ENCODE data around the gene GPR78. TPM values are rescaled to one million over a fixed set of nuclear protein-coding genes. Genes with fewer than 3 reads are reported as not detected.

Gene GPR78
- total and polyA plus RNA-seq, 2 of the 8 experiments (the other 6 are each of a cell fraction or from before 2014, with no cell fraction given): 1.0 to 3.0 TPM

GRCh38 chr4:8534129-8534528 is 46.1 kb upstream of the GPR78 start:
- Histone ChIP-seq H3K9me3 (ENCODE audit: insufficient read depth in 2 of 2, low read depth in 1 of 2, low read length in 1 of 2) (peaks cover 5 to 22% of the 10 kb centered on the region in 2 experiments), H3K4me2 (ENCODE audit: insufficient read depth in 1 of 2, low read depth in 2 of 2, low read length in 2 of 2) (peak overlapping the region; percentile 62 to 66), H3K4ac (replicated peaks; ENCODE audit: insufficient read length, low read depth, low read length) (peak overlapping the region; percentile 83), H4K5ac (ENCODE audit: insufficient read length, low read depth, low read length) (peak overlapping the region; percentile 85), H2BK20ac (ENCODE audit: low read length) (peak overlapping the region; percentile 100), H2AFZ (ENCODE audit: low read length) (no peak overlapping the region), H3K79me2 (ENCODE audit: control insufficient read depth in 1 of 2, insufficient read depth in 2 of 2, low read length in 2 of 2) (no peaks in the 10 kb centered on the region), H3K4me1 (replicated peaks in 1 of 4; ENCODE audit: control insufficient read depth in 3 of 4, insufficient read depth in 4 of 4, low read length in 3 of 4) (peaks cover 4 to 20% (median 16%) of the 10 kb centered on the region in 4 experiments), H2BK15ac (ENCODE audit: low read length) (no peak overlapping the region; the same call in 1 of the 2 replicates), H2BK120ac (replicated peaks; ENCODE audit: low read depth, low read length) (peak overlapping the region; percentile 98), H3K9ac (replicated peaks in 1 of 4; ENCODE audit: extremely low read depth in 1 of 4, low read depth in 3 of 4, low read length in 3 of 4) (peak overlapping the region in 2 of 4 experiments; percentile 78 to 79; a peak in 5 of 7 replicates), H3K36me3 (ENCODE audit: control insufficient read depth in 2 of 4, insufficient read depth in 4 of 4, low read length in 3 of 4) (no peaks in the 10 kb centered on the region), H3K23me2 (ENCODE audit: low read depth, low read length) (no peaks in the 10 kb centered on the region), H3K23ac (ENCODE audit: insufficient read length) (no peak overlapping the region), H3K14ac (ENCODE audit: insufficient read length) (peak overlapping the region; percentile 16), H4K8ac (ENCODE audit: extremely low read depth, insufficient read depth, low read length) (peak overlapping the region; percentile 88; the same call in 1 of the 2 replicates), H2AK5ac (ENCODE audit: low read depth, low read length) (peak overlapping the region; percentile 92; the same call in 1 of the 2 replicates), H3K56ac (replicated peaks; ENCODE audit: insufficient read length, low read depth, low read length) (peak overlapping the region; percentile 75), H3K4me3 (ENCODE audit: extremely low read depth in 1 of 4, insufficient read depth in 2 of 4, low read depth in 3 of 4, low read length in 4 of 4) (peak overlapping the region in 3 of 4 experiments; percentile 15 to 35 (median 34); a peak in 4 of 8 replicates), H3K27me3 (replicated peaks in 1 of 4; ENCODE audit: control insufficient read depth in 3 of 4, extremely low read depth in 1 of 4, insufficient read depth in 3 of 4, low read length in 3 of 4) (no peaks in the 10 kb centered on the region; a peak in 1 of 7 replicates), H2BK5ac (ENCODE audit: low read depth, low read length) (peak overlapping the region; percentile 98), H4K91ac (replicated peaks; ENCODE audit: insufficient read length, low read length) (peak overlapping the region; percentile 97), H3K79me1 (ENCODE audit: low read depth, low read length) (no peaks in the 10 kb centered on the region), H3K27ac (ENCODE audit: low read depth, low read length) (peak overlapping the region; percentile 98), H2BK12ac (ENCODE audit: low read depth, low read length) (peak overlapping the region; percentile 97), H4K20me1 (replicated peaks in 1 of 2; ENCODE audit: control insufficient read depth in 1 of 2, insufficient read depth in 2 of 2, low read length in 2 of 2) (no peaks in the 10 kb centered on the region), H3K18ac (ENCODE audit: extremely low read depth, low read length) (peak overlapping the region; percentile 98)
- WGBS, 2 experiments (ENCODE audit: extremely low coverage in 1 of 2, insufficient coverage in 1 of 2, insufficient read length in 1 of 2, insufficient replicate concordance in 2 of 2, low coverage in 1 of 2, low lambda C conversion rate in 2 of 2, missing lambda C conversion rate in 1 of 2): 31% methylated on average over 4 of the region's 4 CpGs; no CpG with 5 or more reads in 1 of the 2 experiments
- POLR2A ChIA-PET (ENCODE audit: partially characterized antibody): interaction anchor here (0.6 to 1.3 kb wide), 9 partner anchors 10 to 61 kb away, joined by 3 to 8 read pairs (median 4); no protein-coding TSS in a partner anchor
- FAIRE-seq: peak; percentile 94
- peak; percentile 58 to 77 for DNase-seq (ENCODE audit: low read depth in 1 of 2, low spot score in 2 of 2)
- CTCF ChIA-PET (ENCODE audit: partially characterized antibody): interaction anchor here (0.6 to 2.6 kb wide), 5 partner anchors 10 to 66 kb away, joined by 3 to 8 read pairs (median 4); no protein-coding TSS in a partner anchor
- no peak for TF ChIP-seq KDM5A (IDR thresholded peaks at IDR 0.05; ENCODE audit: low read length)
- peak in 1 of 2 experiments; percentile 91; a peak in 2 of 3 replicates for TF ChIP-seq POLR2A (IDR thresholded peaks at IDR 0.05; ENCODE audit: control extremely low read depth in 1 of 2, low read depth in 2 of 2, low read length in 2 of 2)
- peak; percentile 71 for TF ChIP-seq TAF1 (IDR thresholded peaks at IDR 0.05; ENCODE audit: low read depth, low read length)
- no peak for TF ChIP-seq NANOG (IDR thresholded peaks at IDR 0.05; ENCODE audit: insufficient read depth, low read depth, low read length, poor library complexity, severe bottlenecking)
- peak; percentile 34 for TF ChIP-seq YY1 (IDR thresholded peaks at IDR 0.05; ENCODE audit: low read depth, low read length)
- TF ChIP-seq HDAC6 (IDR thresholded peaks at IDR 0.05; ENCODE audit: low read depth, low read length): no peak
- 0 out of 2 replicates have a peak, but pooled peaks have one; percentile 41 for TF ChIP-seq CEBPB (IDR thresholded peaks at IDR 0.05; ENCODE audit: low read depth, low read length)
- no peak for TF ChIP-seq EZH2 (IDR thresholded peaks at IDR 0.05; ENCODE audit: low read depth, low read length, severe bottlenecking)
- TF ChIP-seq ATF3 (IDR thresholded peaks at IDR 0.05; ENCODE audit: insufficient read depth, low read depth, low read length): no peak
- no peak for TF ChIP-seq KDM1A (IDR thresholded peaks at IDR 0.05; ENCODE audit: borderline replicate concordance, low read length)
- TF ChIP-seq ASH2L (IDR thresholded peaks at IDR 0.05; ENCODE audit: low read length): peak; percentile 99
- peak; percentile 36 for TF ChIP-seq TAF7 (optimal IDR thresholded peaks at IDR 0.05; ENCODE audit: borderline replicate concordance, low read depth, low read length)
- peak; percentile 86 for TF ChIP-seq TEAD4 (IDR thresholded peaks at IDR 0.05; ENCODE audit: low read depth, low read length)

All from H1 (cell line).